NOMO-1 (cell line): ENCODE results near the gene HCRTR1.

Experiments used
- DNase-seq, 2 experiments: peaks; one replicate each; lab custom pipeline; 2025; ENCODE audit not compliant: unreplicated experiment in 2 of 2; lab: John Stamatoyannopoulos, UW

Gene HCRTR1

DNA sequence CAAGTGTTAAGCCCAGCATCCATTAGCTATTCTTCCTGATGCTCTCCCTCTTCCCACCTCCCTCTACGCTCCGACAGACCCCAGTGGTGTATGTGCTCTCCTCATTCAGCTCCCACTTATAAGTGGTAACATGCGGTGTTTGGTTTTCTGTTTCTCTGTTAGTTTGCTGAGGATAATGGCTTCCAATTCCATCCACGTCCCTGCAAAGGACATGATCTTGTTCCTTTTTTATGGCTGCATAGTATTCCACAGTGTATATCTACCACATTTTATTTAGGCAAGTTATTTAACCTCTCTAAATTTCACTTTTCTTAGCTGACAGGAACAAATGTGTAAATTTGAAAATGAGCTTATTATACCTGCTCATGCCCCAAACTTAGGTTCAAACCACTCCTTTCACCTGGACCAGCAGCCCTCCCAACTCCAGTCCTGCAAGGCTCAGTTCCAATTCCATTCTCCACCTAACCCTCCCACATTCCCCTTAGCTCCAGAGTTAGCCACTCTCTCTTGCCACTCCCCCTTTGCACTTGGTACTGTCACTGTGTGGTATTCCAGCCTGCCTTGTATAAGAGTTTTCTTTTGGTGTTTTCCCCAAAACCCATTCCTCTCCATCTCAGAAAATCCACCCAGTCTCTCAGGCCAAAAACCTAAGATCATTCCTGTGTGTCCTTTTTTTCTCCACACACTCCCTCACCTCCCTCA is 28.9 kb downstream of the HCRTR1 start:
- no peak for DNase-seq

DNA sequence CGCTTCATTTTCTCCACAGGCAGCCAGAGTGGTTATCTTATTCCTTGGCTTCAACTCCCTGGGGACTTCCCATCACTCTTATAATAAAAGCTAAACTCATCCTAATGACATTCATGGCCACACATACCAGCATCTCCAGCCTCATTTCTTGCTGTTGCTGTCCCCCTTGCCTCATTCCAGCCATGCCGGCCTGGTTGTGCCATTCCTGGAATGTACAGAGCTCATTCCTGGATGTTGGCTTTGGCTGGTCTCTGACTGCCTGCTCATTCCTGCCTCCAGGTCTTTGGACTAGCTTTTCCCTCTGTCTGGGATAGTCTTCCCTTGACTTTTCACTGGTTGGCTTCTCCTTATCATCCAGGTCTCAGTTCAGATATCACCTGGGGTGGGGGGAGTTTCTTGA is 29.6 kb downstream of the HCRTR1 start:
- DNase-seq: no peak

DNA sequence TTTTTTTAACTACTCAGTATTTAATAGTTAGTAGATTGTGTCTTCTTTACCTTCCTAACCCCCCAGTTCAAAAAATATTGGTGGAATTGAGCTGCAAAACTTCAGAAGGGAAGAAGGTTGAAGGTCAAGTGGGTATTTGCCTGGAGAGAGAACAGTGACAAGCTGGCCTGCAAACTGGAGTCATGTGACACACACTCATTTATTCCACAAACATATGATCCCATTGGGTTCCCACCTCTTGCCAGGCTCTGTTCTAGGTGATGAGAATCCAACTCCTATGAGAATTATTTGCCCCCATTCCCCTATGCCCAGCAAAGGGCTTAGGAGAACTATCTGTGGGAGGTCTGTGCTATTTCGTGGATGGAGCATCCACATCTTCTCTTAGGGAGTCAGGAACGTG is 30.7 kb downstream of the HCRTR1 start:
- DNase-seq: no peak

DNA sequence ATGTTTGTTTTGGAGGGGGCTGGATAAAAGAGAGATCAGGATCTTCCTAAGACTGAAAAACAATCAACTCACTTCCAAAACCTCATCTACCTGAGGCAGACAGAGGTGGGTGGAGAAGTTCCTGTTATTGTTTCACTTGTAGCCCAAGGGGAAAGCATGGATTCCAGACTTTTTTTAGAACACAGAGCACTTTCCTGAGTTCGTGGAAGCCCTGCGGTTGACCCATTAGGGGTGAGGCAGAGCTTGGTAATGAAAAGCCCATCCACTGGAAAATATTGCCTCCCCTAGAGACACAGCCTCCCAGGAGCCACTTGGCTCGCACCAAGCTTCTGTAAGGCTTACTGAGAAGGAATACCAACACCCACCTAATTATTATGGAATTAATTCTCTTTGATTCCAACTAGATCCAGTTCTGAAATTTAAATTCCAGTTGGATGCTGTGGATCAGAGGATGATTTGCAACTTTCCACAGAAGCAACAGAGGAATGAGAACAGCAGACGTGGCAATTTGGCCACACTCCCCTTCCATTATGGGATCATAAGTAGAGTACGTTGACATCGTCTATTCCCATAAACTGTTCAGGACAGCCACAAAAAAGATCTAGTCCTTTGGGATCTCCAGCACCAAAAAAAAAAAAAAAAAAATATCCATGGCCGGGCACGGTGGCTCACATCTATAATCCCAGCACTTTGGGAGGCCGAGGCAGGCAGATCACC is 31.3 kb downstream of the HCRTR1 start:
- no peak for DNase-seq

- DNase-seq: no peak
Measured at GRCh38 chr1:31650161-31651088, 32.9 kb downstream of the HCRTR1 start.

- DNase-seq: no peak
Measured at GRCh38 chr1:31651089-31651420, 33.6 kb downstream of the HCRTR1 start.

- DNase-seq: no peak
Measured at GRCh38 chr1:31651766-31652165, 34.3 kb downstream of the HCRTR1 start.

GRCh38 chr1:31652891-31653499 is 35.5 kb downstream of the HCRTR1 start:
- DNase-seq: no peak

- no peak for DNase-seq
Measured at GRCh38 chr1:31653717-31654473, 36.4 kb downstream of the HCRTR1 start.

- DNase-seq: no peak
Measured at GRCh38 chr1:31654474-31654776, 36.9 kb downstream of the HCRTR1 start.

- no peak for DNase-seq
Measured at GRCh38 chr1:31655104-31655503, 37.6 kb downstream of the HCRTR1 start.

- no peak for DNase-seq
Measured at GRCh38 chr1:31655756-31656155, 38.3 kb downstream of the HCRTR1 start.

- no peak for DNase-seq
Measured at GRCh38 chr1:31657020-31657804, 39.7 kb downstream of the HCRTR1 start.

GRCh38 chr1:31657972-31658510 is 40.6 kb downstream of the HCRTR1 start:
- no peak for DNase-seq

DNA sequence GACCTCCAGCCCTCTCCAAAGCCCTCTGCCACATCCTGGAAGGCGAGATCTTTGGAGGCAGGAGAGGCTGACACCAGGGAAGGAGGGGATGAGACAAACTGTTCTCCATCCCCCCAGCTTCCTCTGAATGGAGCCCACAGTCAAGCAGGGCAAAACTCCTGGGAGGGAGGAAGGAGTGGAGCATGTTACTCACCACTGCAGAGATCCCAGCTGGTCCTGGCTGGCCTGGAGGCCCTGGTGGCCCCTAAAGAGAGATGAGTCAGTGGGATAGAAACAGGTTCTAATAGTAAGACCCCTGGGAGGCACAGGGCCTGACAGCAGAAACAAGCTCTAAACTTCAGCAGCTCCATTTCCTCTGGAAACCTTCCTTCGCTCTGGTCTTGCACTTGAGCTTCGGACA is 41.2 kb downstream of the HCRTR1 start:
- DNase-seq: no peak

DNA sequence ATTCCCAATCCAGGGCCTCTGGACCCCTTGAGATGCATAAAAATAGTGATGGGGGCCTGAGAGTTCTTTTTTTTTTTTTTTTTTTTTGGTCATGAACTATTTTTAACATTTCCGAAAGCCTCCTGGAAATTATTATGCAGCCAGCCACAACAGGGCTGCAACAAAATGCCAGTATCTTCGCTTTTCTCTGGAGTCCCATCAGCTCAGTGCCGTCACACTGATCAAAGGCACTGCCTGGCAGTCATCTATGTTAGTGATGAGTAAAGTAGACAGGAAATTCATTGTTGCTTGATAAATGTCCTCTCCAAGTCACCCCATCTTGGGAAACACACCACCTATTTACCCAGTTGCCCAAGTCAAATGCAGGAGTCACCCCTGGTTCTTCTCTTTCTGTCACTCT is 42.4 kb downstream of the HCRTR1 start:
- no peak for DNase-seq

DNA sequence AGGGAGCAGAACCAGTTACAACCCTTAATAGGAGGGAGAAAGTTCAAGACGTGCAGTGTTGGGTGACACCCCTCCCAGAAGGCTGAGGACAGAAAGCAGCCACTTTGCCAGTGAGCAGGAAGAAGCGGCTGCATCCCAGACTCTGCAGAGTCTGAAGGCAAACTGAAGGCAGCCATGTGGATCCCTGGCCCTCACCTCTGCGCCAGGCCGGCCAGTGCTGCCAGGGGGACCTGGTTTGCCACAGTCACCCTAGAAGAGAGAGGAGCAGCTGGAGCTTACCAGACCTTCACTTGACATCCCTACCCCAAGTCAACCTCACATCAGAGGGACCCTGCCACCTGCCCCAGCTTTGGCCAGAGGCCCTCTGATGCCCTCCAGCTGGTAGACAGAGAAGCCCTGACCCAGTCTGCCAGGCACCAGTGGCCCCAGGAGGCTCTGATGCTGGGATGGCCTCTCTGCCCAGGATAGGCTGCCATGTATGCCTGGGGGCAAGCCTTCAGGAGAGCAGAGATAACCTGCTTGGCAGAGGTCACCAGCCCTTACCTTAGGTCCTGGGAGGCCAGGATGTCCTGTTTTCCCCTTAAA is 43.5 kb downstream of the HCRTR1 start:
- DNase-seq: no peak

DNA sequence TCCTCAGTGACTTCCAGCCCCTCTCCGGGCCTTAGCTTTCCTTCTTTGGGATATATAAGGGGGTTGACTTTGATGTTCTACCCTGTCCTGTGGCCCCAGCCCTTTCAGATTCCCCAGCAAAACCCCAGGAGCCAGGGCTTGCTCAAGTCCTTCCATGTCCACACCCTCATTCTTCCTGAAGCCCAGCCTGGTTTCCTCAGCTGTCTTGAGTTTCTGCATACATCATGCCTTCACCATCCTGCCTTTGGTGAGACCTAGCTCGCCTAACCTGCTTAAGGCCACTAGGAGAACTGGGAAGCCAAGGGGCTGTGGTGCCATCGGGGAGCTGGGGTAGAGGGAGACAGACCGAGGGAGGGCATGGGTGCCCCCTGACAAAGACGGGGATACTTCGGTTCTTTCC is 44.4 kb downstream of the HCRTR1 start:
- DNase-seq: no peak

DNA sequence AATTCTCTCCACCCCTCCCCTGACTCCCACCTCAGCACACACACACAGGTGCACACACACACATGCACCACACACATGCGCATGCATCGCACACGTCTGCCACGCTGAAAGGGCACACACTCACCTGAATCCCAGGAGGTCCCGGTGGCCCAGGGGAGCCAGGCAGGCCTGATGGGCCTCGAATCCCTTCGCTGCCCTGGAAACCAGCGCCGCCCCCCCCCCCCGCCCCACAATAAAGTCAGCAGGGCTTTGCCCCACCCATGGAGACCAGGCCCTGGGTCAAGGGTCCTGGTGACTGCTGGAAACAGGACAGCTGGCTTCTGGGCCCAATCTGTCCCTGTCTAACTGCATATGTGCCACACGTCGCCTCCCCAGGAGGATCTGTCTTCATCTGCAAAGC is 45.0 kb downstream of the HCRTR1 start:
- no peak for DNase-seq
